Left colon (tissue), 2 donors: ENCODE data around the gene RFT1. TPM values are rescaled to one million over a fixed set of nuclear protein-coding genes. Genes with fewer than 3 reads are reported as not detected.
A peak's percentile ranks its signal among the peaks of the same experiment; 100 is the strongest.
"Not testable (repeated sequence)": the region's sequence is repeated elsewhere in the genome, so short reads cannot be mapped to it uniquely, and the experiment has no call there.

ENCODE experiments used
- ATAC-seq: fragments of 200-7000 bp; cut with Tn5 transposase; one replicate; pipeline ENCODE4 v1.9.1; 2020; ENCODE audit warnings: mild to moderate bottlenecking, moderate library complexity
- DNase-seq, 2 donors: peaks; one replicate each; pipeline ENCODE4 v3.0.0-alpha.2; 2020
- intact Hi-C, 2 donors: fragments of 100-400 bp; cut with DNase I in 1 of 2; cut with micrococcal nuclease in 1 of 2; formaldehyde crosslinking; loops; one replicate each; pipeline versions ENCODE4 v1.11.2 to v1.14.0; 2022; cut with DNase I, micrococcal nuclease
- total RNA-seq, 2 donors: library from RNA; stranded (reverse); fragmentation: NEBNext Ultra II Directional; extraction: Animal tissue kit (Norgen Biotek cat#: 25700); gene quantifications; one replicate each; pipeline ENCODE4 v1.2.1, GENCODE V29; 2021
- donor health status: DM: no; HTN: no; CAD: no.
- donor health status: DM: yes; HTN: yes; CAD: no.

RFT1 gene
- total RNA-seq, 2 donors from 2014 or later, result 13.1 to 14.1 TPM

DNA sequence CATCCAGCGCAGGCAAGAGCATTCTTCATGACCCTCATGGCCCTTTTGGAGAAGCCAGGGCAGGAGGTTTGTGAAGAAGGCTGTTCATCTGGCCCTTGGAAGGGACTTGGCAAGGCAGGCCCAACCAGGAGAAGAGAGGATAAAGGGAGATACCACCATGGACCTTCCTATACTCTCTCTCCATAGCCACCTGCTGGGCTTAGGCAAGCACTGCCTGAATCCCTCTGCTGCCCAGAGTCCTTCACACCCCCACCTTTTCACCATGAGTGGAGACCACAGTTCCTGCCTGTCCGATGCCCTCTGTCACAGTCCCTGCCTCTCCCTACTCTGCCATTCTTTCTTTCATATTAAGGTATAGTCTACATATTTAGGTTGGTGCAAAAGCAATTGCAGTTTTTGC is 73.8 kb downstream of the RFT1 start:
- ATAC-seq, result peak; percentile 55

DNA sequence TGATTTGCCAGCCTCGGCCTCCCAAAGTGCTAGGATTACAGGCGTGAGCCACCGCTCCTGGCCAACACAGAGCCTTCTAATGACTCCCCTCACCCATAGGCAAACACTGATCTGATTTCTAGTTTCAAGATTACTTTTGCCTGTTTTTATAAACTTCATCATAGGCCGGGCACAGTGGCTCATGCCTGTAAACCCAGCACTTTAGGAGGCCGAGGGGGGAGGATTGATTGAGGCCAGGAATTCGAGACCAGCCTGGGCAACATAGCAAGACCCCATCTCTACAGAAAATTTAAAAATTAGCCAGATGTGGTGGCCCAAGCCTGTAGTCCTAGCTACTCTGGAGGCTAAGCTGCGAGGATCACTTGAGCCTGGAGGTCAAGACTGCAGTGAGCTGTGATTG is 76.0 kb downstream of the RFT1 start:
- intact Hi-C loops, ATAC-seq, DNase-seq: not testable (repeated sequence)

More for the DNA sequence above, 73.8 kb downstream of the RFT1 start:
- DNase-seq, result no peak
- intact Hi-C loops, result no loop called here

DNA sequence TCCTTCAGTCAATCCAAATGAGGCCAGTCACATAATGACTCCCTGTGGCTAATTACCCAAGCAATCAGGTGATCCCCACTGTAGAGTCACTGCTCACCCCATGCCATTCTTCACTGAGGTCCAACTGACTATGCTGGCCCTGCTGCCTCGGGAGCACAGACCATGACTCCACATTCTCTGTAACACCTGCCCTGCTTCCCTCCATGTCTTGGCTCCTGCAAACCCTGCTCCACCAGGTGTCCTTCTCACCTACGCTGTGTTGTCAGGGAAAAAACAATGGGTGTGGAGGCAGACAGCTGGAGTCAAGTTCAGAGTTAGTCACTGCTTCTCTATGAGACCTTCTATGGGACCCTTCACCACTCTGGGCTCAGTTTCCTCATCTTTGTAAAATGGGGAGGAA is 78.3 kb downstream of the RFT1 start:
- intact Hi-C loops, result no loop called here
- peak; percentile 76 for ATAC-seq
- DNase-seq, result no peak

DNA sequence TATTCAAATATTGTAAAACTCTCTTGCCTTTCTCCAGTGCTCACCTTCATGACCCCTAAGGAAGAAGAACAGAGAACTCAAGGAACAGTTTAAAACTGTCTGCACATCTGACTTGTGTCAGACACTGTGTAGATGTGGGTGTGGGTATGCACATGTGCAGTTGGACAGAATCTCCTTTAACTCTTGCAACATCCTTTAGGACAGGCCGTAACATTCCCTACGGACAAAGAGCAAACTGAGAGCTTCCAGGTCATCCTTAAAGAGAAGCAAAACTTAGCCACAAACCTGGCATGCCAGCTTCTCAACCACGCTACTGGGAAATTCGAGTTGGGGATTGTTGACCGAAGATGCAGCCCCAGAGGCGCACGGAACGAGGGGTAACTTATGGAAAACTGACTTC is 80.2 kb downstream of the RFT1 start:
- intact Hi-C loops, result no loop called here
- ATAC-seq, result no peak

GRCh38 chr3:53046171-53047170 is 83.8 kb downstream of the RFT1 start:
- DNase-seq (peak; percentile 70 to 78), ATAC-seq (peak; percentile 49)
- intact Hi-C loops, result no loop called here

More for the DNA sequence above, 80.2 kb downstream of the RFT1 start:
- DNase-seq, result no peak

DNA sequence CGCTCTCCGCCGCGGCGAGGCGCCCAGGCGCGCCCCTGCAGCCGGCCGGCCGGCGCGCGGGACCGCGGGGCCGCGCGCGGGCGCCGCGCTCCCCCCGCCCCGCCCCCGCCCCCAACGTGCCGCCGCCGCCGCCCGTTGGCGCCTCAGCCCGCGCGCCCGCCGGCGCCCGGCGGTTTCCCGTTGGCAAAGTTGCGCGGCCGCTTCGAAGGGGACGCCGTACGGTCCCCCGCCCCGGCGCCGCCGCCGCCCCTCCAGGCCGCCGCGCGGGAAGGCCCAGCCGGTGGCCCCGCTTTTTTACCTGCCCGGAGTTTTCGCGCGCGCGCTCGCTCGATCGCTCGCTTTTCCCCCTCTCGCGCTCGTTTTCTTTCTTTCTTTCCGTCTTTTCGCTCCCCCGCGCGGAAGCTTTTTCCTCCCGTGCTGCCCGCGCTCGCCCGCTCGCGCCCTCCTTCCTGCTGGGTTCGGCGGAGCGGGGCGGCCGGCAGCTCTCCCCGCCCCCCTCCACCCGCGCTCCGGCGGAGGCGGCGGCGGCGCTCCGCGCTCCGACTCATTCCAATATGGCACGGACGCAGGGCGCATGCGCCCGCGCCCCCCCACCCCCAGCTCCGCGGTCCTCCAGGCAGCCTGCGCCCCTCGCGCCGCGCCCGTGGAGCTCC is 84.6 kb downstream of the RFT1 start, which contains the start of gene SFMBT1:
TSS of gene SFMBT1 (minus strand) at position 556 of the 653 bp plus-strand sequence. CDS start 76,945 bp downstream, outside the sequence.
- DNase-seq, result peak; percentile 61 to 79
- ATAC-seq, result peak; percentile 73
- intact Hi-C loops, result no loop called here

DNA sequence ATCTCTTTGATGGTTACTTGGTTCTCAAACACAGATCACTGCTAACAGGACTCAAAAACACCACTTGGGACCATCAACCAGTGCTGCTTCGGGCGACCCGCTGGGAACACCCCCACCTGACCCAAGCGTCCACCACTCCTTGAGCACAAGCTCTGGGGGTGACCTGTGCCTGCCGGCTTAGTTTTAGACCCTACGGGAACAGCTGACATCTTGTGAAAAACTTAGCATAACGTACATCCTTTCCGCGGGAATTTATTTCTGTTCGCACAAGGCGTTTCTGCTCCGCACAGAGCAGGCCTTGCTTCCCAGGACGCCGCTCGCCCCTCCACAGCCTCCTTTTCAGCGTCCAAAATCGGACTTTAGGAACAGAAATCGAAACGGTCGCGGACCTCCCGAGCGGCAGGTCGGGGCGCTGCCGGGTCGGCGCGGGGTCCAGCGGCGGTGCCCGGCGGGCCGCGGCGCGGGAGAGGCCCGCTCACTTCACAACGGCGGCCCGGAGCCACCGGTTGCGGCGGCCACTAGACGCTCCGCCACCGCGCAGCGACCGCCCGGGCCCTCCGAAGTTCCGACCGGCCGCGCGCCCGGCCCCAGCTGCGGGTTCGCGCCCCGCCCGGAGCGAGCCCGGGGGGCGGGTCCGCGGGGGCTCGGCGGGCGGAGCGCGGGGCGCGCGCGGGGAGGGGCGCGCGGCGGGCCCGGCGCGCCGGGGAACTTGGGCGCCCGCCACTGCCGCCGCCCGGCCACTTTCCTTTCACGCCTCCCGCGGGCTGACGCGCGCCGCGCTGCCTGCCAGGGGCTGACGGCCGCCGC is 85.3 kb downstream of the RFT1 start:
- intact Hi-C loops, result no loop called here
- ATAC-seq, result peak; percentile 62
- DNase-seq, result peak; percentile 39 to 73

DNA sequence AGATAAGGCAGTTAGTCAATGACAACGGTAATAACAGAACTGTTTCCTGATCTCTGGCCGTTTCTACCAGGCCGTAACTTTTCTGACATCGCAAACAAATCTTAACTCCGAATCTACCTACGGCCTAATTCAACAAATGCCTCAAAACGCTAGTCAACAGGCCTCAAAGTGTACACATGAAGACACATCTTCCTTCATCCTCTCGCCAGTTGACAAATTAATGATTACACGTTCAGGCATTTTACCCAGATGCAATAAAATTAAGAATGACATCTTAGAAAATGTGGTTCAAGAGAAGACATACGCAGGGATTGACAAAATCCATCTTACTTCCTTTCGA is 85.9 kb downstream of the RFT1 start:
- no peak for ATAC-seq
- intact Hi-C loops, result no loop called here
- no peak for DNase-seq

- intact Hi-C loops, result no loop called here
- no peak for ATAC-seq
- DNase-seq, result no peak
Observed at GRCh38 chr3:53043738-53044137, 86.5 kb downstream of the RFT1 start.

DNA sequence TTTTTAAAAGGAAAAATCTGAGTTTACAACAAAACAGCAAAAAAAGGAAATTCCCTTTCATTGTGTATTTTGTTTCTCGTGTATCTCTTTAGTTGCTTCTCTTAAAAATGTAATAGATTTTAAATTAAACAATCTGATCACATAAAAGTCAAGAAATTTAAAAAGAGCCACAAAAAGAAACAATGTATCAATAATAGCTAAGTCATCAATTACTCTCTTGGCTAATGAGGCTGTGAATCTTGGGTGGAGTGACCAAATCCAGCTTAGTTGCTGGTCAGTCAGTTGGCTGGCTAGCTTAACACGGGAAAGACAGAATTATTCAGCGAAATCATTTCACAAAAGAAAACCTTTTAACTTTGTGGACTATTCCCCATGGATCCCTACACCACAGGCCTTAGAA is 87.6 kb downstream of the RFT1 start:
- ATAC-seq, result no peak
- no peak for DNase-seq
- intact Hi-C loops, result no loop called here

DNA sequence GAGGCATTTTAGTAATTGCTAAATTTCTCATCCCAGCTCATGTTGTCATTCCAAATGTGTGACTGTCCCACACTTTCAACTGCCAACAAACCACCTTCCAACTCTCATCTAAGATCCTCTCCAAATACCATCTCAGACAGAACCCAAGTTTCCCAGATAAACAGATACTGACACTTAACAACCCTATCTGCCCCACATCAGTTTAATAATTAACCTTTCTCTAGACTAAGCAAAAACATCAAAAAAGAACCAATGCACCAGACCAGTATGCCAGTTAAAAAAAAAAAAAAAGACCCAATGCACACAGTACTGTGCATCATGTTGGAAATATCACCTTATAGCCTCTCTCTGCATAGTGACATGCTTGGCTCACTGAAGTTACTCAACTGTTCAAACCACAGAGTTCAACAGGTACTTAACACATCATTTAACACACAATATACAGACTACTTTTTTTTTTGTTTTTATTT is 89.8 kb downstream of the RFT1 start:
- ATAC-seq, result no peak
- intact Hi-C loops, result no loop called here
- no peak for DNase-seq

- DNase-seq (no peak), ATAC-seq (no peak)
- intact Hi-C loops, result no loop called here
Observed at GRCh38 chr3:53039376-53039752, 90.9 kb downstream of the RFT1 start.

GRCh38 chr3:53038679-53039375 is 91.4 kb downstream of the RFT1 start:
- DNase-seq, result no peak
- intact Hi-C loops, result no loop called here
- ATAC-seq, result no peak

Other genes with a start within 250 kb of the RFT1 start
- 10 to 100 TPM; 10.0 to 13.6 TPM for gene STIMATE, start 232.9 kb downstream of the RFT1 start, total RNA-seq
- gene SFMBT1, start 84.4 kb downstream of the RFT1 start, total RNA-seq, result 10 to 100 TPM; 18.8 to 32.0 TPM
- gene PRKCD, start 30.8 kb upstream of the RFT1 start, total RNA-seq, result 10 to 100 TPM; 93.3 to 94.0 TPM
- gene TKT, start 125.6 kb upstream of the RFT1 start, total RNA-seq, result 100 to 1,000 TPM; 170 to 242 TPM
- 10 to 100 TPM; 17.5 to 21.2 TPM for gene DCP1A, start 217.1 kb upstream of the RFT1 start, total RNA-seq